HepG2 (cell line): ENCODE data around the gene ZNRF3. TPM values are rescaled to one million over a fixed set of nuclear protein-coding genes. Genes with fewer than 3 reads are reported as not detected.

Experiments
- ASH2L ChIP-seq: fragments of 300-600, 200-600 bp; sonication (generic); IDR thresholded peaks from 2 replicates; pipeline ENCODE4 v1.7.0; 2017; ENCODE audit warnings: low read depth, mild to moderate bottlenecking, moderate library complexity, mixed read lengths, low read length; ENCODE audit not compliant: insufficient read length
- BRF2 ChIP-seq: sonication (generic); formaldehyde crosslinking; IDR thresholded peaks from 2 replicates; pipeline ENCODE4 v1.8.1; 2022; ENCODE audit warnings: mild to moderate bottlenecking, missing genetic modification reagents
- CEBPG ChIP-seq: IDR thresholded peaks from 2 replicates; pipeline ENCODE4 v1.6.1; 2016
- CSRNP2 ChIP-seq: sonication (generic); formaldehyde crosslinking; conservative IDR thresholded peaks from 2 replicates; pipeline ENCODE4 v1.8.0; 2022; ENCODE audit warnings: low read depth, missing genetic modification reagents
- ELF3 ChIP-seq: IDR thresholded peaks from 2 replicates; pipeline ENCODE4 v1.6.1; 2016; ENCODE audit warnings: missing genetic modification reagents, missing compliant biosample characterization
- FOXA3 ChIP-seq: IDR thresholded peaks from 2 replicates; pipeline ENCODE4 v1.6.1; 2016; ENCODE audit warnings: missing genetic modification reagents, missing compliant biosample characterization
- FOXK1 ChIP-seq: sonication (generic); formaldehyde crosslinking; IDR thresholded peaks from 2 replicates; pipeline ENCODE4 v1.4.0; 2020; ENCODE audit warnings: low read depth, missing genetic modification reagents, borderline replicate concordance
- GABPA ChIP-seq, 2 experiments: IDR thresholded peaks; 2 replicates each; pipeline ENCODE4 v1.6.1; 2011 to 2016; ENCODE audit warnings: low read depth in 2 of 2, low read length in 1 of 2, missing biosample characterization in 1 of 2, missing genetic modification characterization in 1 of 2
- HNF4G ChIP-seq, 2 experiments: sonication (generic) in 1 of 2; formaldehyde crosslinking in 1 of 2; IDR thresholded peaks; 2 replicates each; pipeline versions ENCODE4 v1.4.0 to v1.6.1; 2011 to 2020; ENCODE audit warnings: borderline replicate concordance in 2 of 2, low read depth in 2 of 2, mild to moderate bottlenecking in 2 of 2, low read length in 1 of 2, missing genetic modification reagents in 1 of 2, moderate library complexity in 1 of 2
- IKZF4 ChIP-seq: sonication (generic); formaldehyde crosslinking; IDR thresholded peaks from 2 replicates; pipeline ENCODE4 v1.5.1; 2020; ENCODE audit warnings: borderline replicate concordance, mild to moderate bottlenecking, low read depth, missing genetic modification reagents; ENCODE audit errors: not compliant biosample characterization
- MEF2D ChIP-seq: sonication (generic); formaldehyde crosslinking; IDR thresholded peaks from 2 replicates; pipeline ENCODE4 v1.5.1; 2020; ENCODE audit warnings: mild to moderate bottlenecking, missing genetic modification reagents
- NPAS2 ChIP-seq: sonication (generic); formaldehyde crosslinking; IDR thresholded peaks from 2 replicates; pipeline ENCODE4 v1.8.0; 2022; ENCODE audit warnings: mild to moderate bottlenecking, missing genetic modification reagents, borderline replicate concordance
- NR2F6 ChIP-seq, 2 experiments: IDR thresholded peaks; 2 replicates each; pipeline ENCODE4 v1.6.1; 2016; ENCODE audit warnings: antibody characterized with exemption in 1 of 2, mild to moderate bottlenecking in 1 of 2
- SKIL ChIP-seq: sonication (generic); formaldehyde crosslinking; IDR thresholded peaks from 2 replicates; pipeline ENCODE4 v1.8.0; 2022; ENCODE audit warnings: missing genetic modification reagents, mild to moderate bottlenecking, moderate library complexity, borderline replicate concordance
- SOX6 ChIP-seq, 2 experiments: fragments of 450-650 bp in 1 of 2; sonication (generic) in 1 of 2; formaldehyde crosslinking in 1 of 2; IDR thresholded peaks; 2 replicates each; pipeline versions ENCODE4 v1.4.0 to v1.6.1; 2017 to 2020; ENCODE audit warnings: antibody characterized with exemption in 1 of 2, mild to moderate bottlenecking in 1 of 2, missing genetic modification reagents in 1 of 2
- SUZ12 ChIP-seq: fragments of 150-350 bp; IDR thresholded peaks from 2 replicates; pipeline ENCODE4 v1.6.1; 2014; ENCODE audit warnings: low read depth, low read length
- TFAP4 ChIP-seq: sonication (generic); IDR thresholded peaks from 2 replicates; pipeline ENCODE4 v1.6.1; 2016; ENCODE audit warnings: low read depth, borderline replicate concordance
- ZNF20 ChIP-seq: sonication (generic); formaldehyde crosslinking; IDR thresholded peaks from 2 replicates; pipeline ENCODE4 v1.4.0; 2020; ENCODE audit warnings: mild to moderate bottlenecking, moderate library complexity, missing genetic modification reagents
- ZNF501 ChIP-seq: sonication (generic); formaldehyde crosslinking; IDR thresholded peaks from 2 replicates; pipeline ENCODE4 v1.5.1; 2020; ENCODE audit warnings: mild to moderate bottlenecking, moderate library complexity, missing genetic modification reagents
- ZNF547 ChIP-seq: sonication (generic); formaldehyde crosslinking; IDR thresholded peaks from 2 replicates; pipeline ENCODE4 v1.5.1; 2020; ENCODE audit warnings: mild to moderate bottlenecking, missing genetic modification reagents
- ZNF570 ChIP-seq: sonication (generic); formaldehyde crosslinking; IDR thresholded peaks from 2 replicates; pipeline ENCODE4 v1.4.0; 2020; ENCODE audit warnings: mild to moderate bottlenecking, missing genetic modification reagents, borderline replicate concordance
- ZNF713 ChIP-seq: sonication (generic); formaldehyde crosslinking; IDR thresholded peaks from 2 replicates; pipeline ENCODE4 v1.4.0; 2020; ENCODE audit warnings: mild to moderate bottlenecking, missing genetic modification reagents
- ZNF749 ChIP-seq: sonication (generic); formaldehyde crosslinking; IDR thresholded peaks from 2 replicates; pipeline ENCODE4 v1.8.0; 2022; ENCODE audit warnings: mild to moderate bottlenecking, missing genetic modification reagents, moderate library complexity, borderline replicate concordance
- ZNF766 ChIP-seq: sonication (generic); formaldehyde crosslinking; IDR thresholded peaks from 2 replicates; pipeline ENCODE4 v1.5.0; 2020; ENCODE audit warnings: missing genetic modification reagents, borderline replicate concordance
- polyA plus RNA-seq, 8 experiments: library from polyadenylated mRNA; depleted of rRNA in 3 of 8; stranded (reverse) in 7 of 8; unstranded in 1 of 8; fragments of >200 nt; fragmentation: Illumina TruSeq in 4 of 8; extraction: Trizol in 4 of 8; gene quantifications; 2 replicates each; pipeline versions ENCODE4 v1.2.1 to v1.2.3, GENCODE V29; 2011 to 2016; ENCODE audit warnings: low read depth in 4 of 8, missing spikeins in 1 of 8, mixed read lengths in 1 of 8; ENCODE audit not compliant: insufficient read depth in 1 of 8
- total RNA-seq, 5 experiments: library from RNA; depleted of rRNA; stranded (reverse); fragments of >200 nt; fragmentation: Illumina TruSeq; extraction: Trizol; gene quantifications; 2 replicates each; pipeline ENCODE4 v1.2.3, GENCODE V29; 2016; ENCODE audit warnings: low read depth in 1 of 5

Gene ZNRF3
- total and polyA plus RNA-seq, 2 of the 13 experiments (the other 11 are each of a cell fraction or from before 2014, with no cell fraction given) = 20.3 to 36.7 TPM

GRCh38 chr22:28977481-28977971, 94.2 kb downstream of the ZNRF3 start (continued):
- no peak for TF ChIP-seq ZNF501
- no peak for TF ChIP-seq CSRNP2 (CRISPR knock-in tag)
- TF ChIP-seq ZNF20 (CRISPR knock-in tag) = no peak
- TF ChIP-seq ZNF570 (CRISPR knock-in tag) = no peak
- peak; percentile 44 for TF ChIP-seq ASH2L
- no peak; the same call in 1 of the 2 replicates for TF ChIP-seq TFAP4
- TF ChIP-seq ZNF749 = no peak
- no peak for TF ChIP-seq ZNF713 (CRISPR knock-in tag)
- no peak for TF ChIP-seq GABPA (IDR thresholded peaks at IDR 0.05; ENCODE audit: low read depth, low read length)
- peak; percentile 50 for TF ChIP-seq GABPA (CRISPR knock-in tag; IDR thresholded peaks at IDR 0.05; ENCODE audit: low read depth)
- TF ChIP-seq SUZ12 = no peak
- 0 out of 2 replicates have a peak, but pooled peaks have one; percentile 12 for TF ChIP-seq HNF4G (IDR thresholded peaks at IDR 0.05; ENCODE audit: borderline replicate concordance, low read depth, low read length)
- TF ChIP-seq HNF4G (CRISPR knock-in tag; IDR thresholded peaks at IDR 0.05; ENCODE audit: borderline replicate concordance, low read depth) = no peak
- TF ChIP-seq FOXK1 (CRISPR knock-in tag) = peak; percentile 48; the same call in 1 of the 2 replicates
- TF ChIP-seq ZNF766 = no peak
- TF ChIP-seq ELF3 (CRISPR knock-in tag) = peak; percentile 65
- TF ChIP-seq IKZF4 (CRISPR knock-in tag) = no peak
- TF ChIP-seq SKIL = 0 out of 2 replicates have a peak, but pooled peaks have one; percentile 40
- peak; percentile 95 for TF ChIP-seq MEF2D (CRISPR knock-in tag)
- peak; percentile 43; the same call in 1 of the 2 replicates for TF ChIP-seq NR2F6 (IDR thresholded peaks at IDR 0.05)
- TF ChIP-seq NR2F6 (CRISPR knock-in tag; IDR thresholded peaks at IDR 0.05) = peak; percentile 42; the same call in 1 of the 2 replicates
- TF ChIP-seq SOX6 (IDR thresholded peaks at IDR 0.05) = no peak
- peak; percentile 62; the same call in 1 of the 2 replicates for TF ChIP-seq SOX6 (CRISPR knock-in tag; IDR thresholded peaks at IDR 0.05)
- peak; percentile 49; the same call in 1 of the 2 replicates for TF ChIP-seq CEBPG (CRISPR knock-in tag)
- TF ChIP-seq ZNF547 (CRISPR knock-in tag) = no peak
- TF ChIP-seq NPAS2 (CRISPR knock-in tag) = no peak
- TF ChIP-seq FOXA3 (CRISPR knock-in tag) = 0 out of 2 replicates have a peak, but pooled peaks have one; percentile 43
- TF ChIP-seq BRF2 = no peak
